T-helper 17 cell (primary cell): Measurements from ENCODE around the gene TFEC. TPM values are rescaled to one million over a fixed set of nuclear protein-coding genes. Genes with fewer than 3 reads are reported as not detected.
"Not testable (repeated sequence)": the region's sequence is repeated elsewhere in the genome, so short reads cannot be mapped to it uniquely, and the experiment has no call there.

ENCODE experiments used
- ATAC-seq: fragments of 150-1000 bp; cut with Tn5 transposase; 2 replicates; pipeline ENCODE4 v1.10.0; 2021; ENCODE audit warnings: mild to moderate bottlenecking, moderate library complexity
- DNase-seq, 3 donors: peaks; one replicate each; pipeline versions ENCODE4 v3.0.0 to v3.0.0-alpha.2; 2020 to 2021
- H3K9me3 ChIP-seq: one replicate; pipeline ENCODE4 v1.7.0; 2013; ENCODE audit warnings: low read length, mild to moderate bottlenecking; ENCODE audit not compliant: control insufficient read depth, poor library complexity, severe bottlenecking
- H3K27ac Mint-ChIP-seq: one replicate; pipeline ENCODE4 v1.8.0; 2022; ENCODE audit warnings: mild to moderate bottlenecking, moderate library complexity, mixed read lengths
- H3K27me3 Mint-ChIP-seq: one replicate; pipeline ENCODE4 v1.8.0; 2022; ENCODE audit warnings: mixed read lengths
- H3K36me3 Mint-ChIP-seq: one replicate; pipeline ENCODE4 v1.8.0; 2022; ENCODE audit warnings: low read depth, mixed read lengths
- H3K4me1 Mint-ChIP-seq: one replicate; pipeline ENCODE4 v1.8.0; 2022; ENCODE audit warnings: mild to moderate bottlenecking, mixed read lengths
- H3K4me3 Mint-ChIP-seq: one replicate; pipeline ENCODE4 v1.8.0; 2022; ENCODE audit warnings: mild to moderate bottlenecking, moderate library complexity, mixed read lengths
- total RNA-seq, 4 donors: library from RNA in 2 of 4; stranded (reverse) in 2 of 4; gene quantifications; one replicate each; pipeline ENCODE4 v1.2.3 and lab custom pipeline; 2022 to 2026

TFEC gene
- total RNA-seq (under 1 TPM; 0.21 to 0.47 TPM), total RNA-seq (lab: John Stamatoyannopoulos, UW) (0.23 to 0.30 reads per million in 2 donors)

- DNase-seq (no peak), ATAC-seq (no peak)
- H3K9me3 ChIP-seq, result no peaks in the 10 kb centered on the region
- Mint-ChIP-seq H3K36me3 (no peaks in the 10 kb centered on the region), H3K4me1 (no peaks in the 10 kb centered on the region), H3K4me3 (no peak within 1 kb of the TSS), H3K27me3 (peaks cover 8% of the 10 kb centered on the region), H3K27ac (no peak within 1 kb of the TSS)
Observed at GRCh38 chr7:116030651-116031276, at the start of gene TFEC. TFEC (minus strand) TSS chr7:116030763; CDS start chr7:115984441, 46,322 bp downstream.

GRCh38 chr7:116075351-116076145 lies 45.0 kb upstream of the TFEC start:
- ATAC-seq, result no peak
- Mint-ChIP-seq H3K4me1 (no peaks in the 10 kb centered on the region), H3K27ac (no peak overlapping the region), H3K27me3 (no peaks in the 10 kb centered on the region), H3K36me3 (no peaks in the 10 kb centered on the region), H3K4me3 (no peak overlapping the region)
- no peaks in the 10 kb centered on the region for H3K9me3 ChIP-seq
- no peak for DNase-seq

- no peak for DNase-seq
- no peaks in the 10 kb centered on the region for H3K4me1 Mint-ChIP-seq
- H3K4me3 Mint-ChIP-seq, result no peak overlapping the region
- no peaks in the 10 kb centered on the region for H3K27me3 Mint-ChIP-seq
- no peaks in the 10 kb centered on the region for H3K36me3 Mint-ChIP-seq
- ATAC-seq, result no peak
- no peaks in the 10 kb centered on the region for H3K9me3 ChIP-seq
- H3K27ac Mint-ChIP-seq, result no peak overlapping the region
Observed at GRCh38 chr7:116071629-116072028, 41.1 kb upstream of the TFEC start.

GRCh38 chr7:116064179-116064578 lies 33.6 kb upstream of the TFEC start:
- ATAC-seq (no peak), DNase-seq (no peak)
- peaks cover 3% of the 10 kb centered on the region for H3K9me3 ChIP-seq
- H3K4me1 Mint-ChIP-seq, result no peaks in the 10 kb centered on the region
- no peaks in the 10 kb centered on the region for H3K36me3 Mint-ChIP-seq
- peaks cover 7% of the 10 kb centered on the region for H3K27me3 Mint-ChIP-seq
- no peak overlapping the region for H3K27ac Mint-ChIP-seq
- H3K4me3 Mint-ChIP-seq, result no peak overlapping the region

GRCh38 chr7:116062666-116063065 lies 32.1 kb upstream of the TFEC start:
- Mint-ChIP-seq H3K27ac (no peak overlapping the region), H3K4me3 (no peak overlapping the region), H3K36me3 (no peaks in the 10 kb centered on the region), H3K4me1 (no peaks in the 10 kb centered on the region), H3K27me3 (peaks cover 7% of the 10 kb centered on the region)
- H3K9me3 ChIP-seq, result peaks cover 3% of the 10 kb centered on the region
- DNase-seq (no peak), ATAC-seq (no peak)

GRCh38 chr7:116052006-116052405 lies 21.4 kb upstream of the TFEC start:
- Mint-ChIP-seq H3K27ac (no peak overlapping the region), H3K36me3 (no peaks in the 10 kb centered on the region), H3K27me3 (no peaks in the 10 kb centered on the region), H3K4me3 (no peak overlapping the region), H3K4me1 (no peaks in the 10 kb centered on the region)
- ATAC-seq, result no peak
- DNase-seq, result no peak
- H3K9me3 ChIP-seq, result no peaks in the 10 kb centered on the region

GRCh38 chr7:116047261-116047660 lies 16.7 kb upstream of the TFEC start:
- not testable (repeated sequence) for ATAC-seq, H3K9me3 ChIP-seq, H3K27me3 Mint-ChIP-seq, H3K4me1 Mint-ChIP-seq, DNase-seq, H3K4me3 Mint-ChIP-seq, H3K36me3 Mint-ChIP-seq, H3K27ac Mint-ChIP-seq

GRCh38 chr7:116045532-116045931 lies 15.0 kb upstream of the TFEC start:
- Mint-ChIP-seq H3K27me3 (peaks cover 6% of the 10 kb centered on the region), H3K4me3 (no peak overlapping the region), H3K36me3 (no peaks in the 10 kb centered on the region), H3K4me1 (no peaks in the 10 kb centered on the region), H3K27ac (no peak overlapping the region)
- H3K9me3 ChIP-seq, result no peaks in the 10 kb centered on the region
- DNase-seq, result no peak
- no peak for ATAC-seq

- ATAC-seq (no peak), DNase-seq (no peak)
- Mint-ChIP-seq H3K27me3 (peaks cover 6% of the 10 kb centered on the region), H3K4me3 (no peak overlapping the region), H3K4me1 (no peaks in the 10 kb centered on the region), H3K36me3 (no peaks in the 10 kb centered on the region), H3K27ac (no peak overlapping the region)
- H3K9me3 ChIP-seq, result no peaks in the 10 kb centered on the region
Observed at GRCh38 chr7:116041615-116042014, 11.1 kb upstream of the TFEC start.

GRCh38 chr7:116037401-116037800 lies 6.8 kb upstream of the TFEC start:
- ATAC-seq (no peak), DNase-seq (no peak)
- Mint-ChIP-seq H3K36me3 (no peaks in the 10 kb centered on the region), H3K27me3 (peaks cover 6% of the 10 kb centered on the region), H3K4me3 (no peak overlapping the region), H3K27ac (no peak overlapping the region), H3K4me1 (no peaks in the 10 kb centered on the region)
- H3K9me3 ChIP-seq, result no peaks in the 10 kb centered on the region

- no peaks in the 10 kb centered on the region for H3K9me3 ChIP-seq
- ATAC-seq (no peak), DNase-seq (no peak)
- no peak overlapping the region for H3K4me3 Mint-ChIP-seq
- no peaks in the 10 kb centered on the region for H3K27me3 Mint-ChIP-seq
- H3K4me1 Mint-ChIP-seq, result no peaks in the 10 kb centered on the region
- no peak overlapping the region for H3K27ac Mint-ChIP-seq
- no peaks in the 10 kb centered on the region for H3K36me3 Mint-ChIP-seq
Observed at GRCh38 chr7:116034411-116034810, 3.8 kb upstream of the TFEC start.

GRCh38 chr7:116032886-116033285 lies 2.3 kb upstream of the TFEC start:
- ATAC-seq, result no peak
- Mint-ChIP-seq H3K27me3 (peaks cover 8% of the 10 kb centered on the region), H3K36me3 (no peaks in the 10 kb centered on the region)

GRCh38 chr7:116028787-116029186 lies 1.8 kb downstream of the TFEC start:
- DNase-seq (no peak), ATAC-seq (no peak)
- no peaks in the 10 kb centered on the region for H3K4me1 Mint-ChIP-seq
- H3K27ac Mint-ChIP-seq, result no peak overlapping the region
- H3K36me3 Mint-ChIP-seq, result no peaks in the 10 kb centered on the region
- peaks cover 8% of the 10 kb centered on the region for H3K27me3 Mint-ChIP-seq
- no peak overlapping the region for H3K4me3 Mint-ChIP-seq
- H3K9me3 ChIP-seq, result no peaks in the 10 kb centered on the region

More at GRCh38 chr7:116032886-116033285, 2.3 kb upstream of the TFEC start:
- Mint-ChIP-seq H3K4me3 (no peak overlapping the region), H3K4me1 (no peaks in the 10 kb centered on the region), H3K27ac (no peak overlapping the region)
- H3K9me3 ChIP-seq, result no peaks in the 10 kb centered on the region
- no peak for DNase-seq

GRCh38 chr7:116027786-116028185 lies 2.8 kb downstream of the TFEC start:
- no peaks in the 10 kb centered on the region for H3K36me3 Mint-ChIP-seq
- no peaks in the 10 kb centered on the region for H3K4me1 Mint-ChIP-seq
- H3K27me3 Mint-ChIP-seq, result peaks cover 8% of the 10 kb centered on the region
- H3K9me3 ChIP-seq, result no peaks in the 10 kb centered on the region
- ATAC-seq (no peak), DNase-seq (no peak)
- no peak overlapping the region for H3K27ac Mint-ChIP-seq
- H3K4me3 Mint-ChIP-seq, result no peak overlapping the region
